ENCODE results near the gene DNAJC10.

DNAJC10 gene

DNA sequence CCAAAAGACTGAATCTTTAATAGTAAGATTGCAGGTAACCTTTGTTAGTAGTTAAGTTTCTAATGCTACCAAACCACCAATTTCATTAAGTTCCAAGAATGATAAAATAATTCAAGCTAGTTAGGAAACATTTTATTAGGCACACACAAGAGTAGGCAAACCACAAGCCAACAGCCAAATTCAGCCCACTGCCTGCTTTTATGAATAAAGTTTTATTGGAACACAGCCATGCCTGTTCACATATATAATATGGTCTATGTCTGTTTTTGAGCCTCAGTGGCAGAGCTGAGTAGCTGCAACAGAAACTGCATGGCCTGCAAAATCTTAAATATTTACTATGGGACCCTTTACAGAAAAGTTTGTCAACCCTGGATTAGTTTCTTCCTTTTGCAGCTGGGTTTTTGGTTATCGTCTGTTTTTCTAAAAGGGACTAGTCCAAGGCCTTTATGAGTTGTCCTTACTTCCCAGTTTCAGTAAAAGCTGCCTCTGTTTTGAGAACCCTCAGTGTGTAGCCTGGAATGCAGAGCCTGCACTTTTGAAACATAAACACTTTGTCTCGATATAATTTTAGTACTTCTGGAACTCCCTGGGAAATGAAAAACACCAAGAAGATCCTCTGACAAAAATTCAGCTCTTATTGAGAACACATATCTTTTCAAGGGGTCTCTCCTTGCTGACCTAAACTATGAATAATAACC lies 111.3 kb downstream of the DNAJC10 start:
- Histone ChIP-seq H3K27ac (no peak overlapping the region), H3K4me3 (no peak overlapping the region)

- Histone ChIP-seq H3K4me3 (no peak overlapping the region), H3K27ac (no peak overlapping the region)
These were observed 115.0 kb downstream of the DNAJC10 start for GRCh38 chr2:182831101-182831500.

DNA sequence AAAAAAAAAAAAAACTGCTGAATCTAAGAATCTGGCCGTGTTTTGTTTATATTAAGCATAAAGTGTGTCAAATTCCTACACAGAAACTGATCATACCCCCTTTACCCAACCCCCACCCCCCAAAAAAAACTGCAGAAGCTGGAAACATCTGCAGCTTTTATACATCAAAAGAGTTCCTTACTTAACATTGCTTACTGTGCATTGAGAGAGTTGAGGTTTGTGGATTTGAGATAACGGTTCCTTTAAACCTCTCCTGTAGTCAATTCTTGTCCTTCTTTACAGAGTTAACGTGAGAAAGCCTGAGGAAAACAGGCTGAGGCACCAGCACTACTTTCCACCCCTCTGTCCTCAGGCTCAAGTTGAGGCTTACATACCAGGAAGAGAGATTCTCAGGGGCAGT lies 115.9 kb downstream of the DNAJC10 start:
- H3K27ac ChIP-seq, result no peak overlapping the region

DNA sequence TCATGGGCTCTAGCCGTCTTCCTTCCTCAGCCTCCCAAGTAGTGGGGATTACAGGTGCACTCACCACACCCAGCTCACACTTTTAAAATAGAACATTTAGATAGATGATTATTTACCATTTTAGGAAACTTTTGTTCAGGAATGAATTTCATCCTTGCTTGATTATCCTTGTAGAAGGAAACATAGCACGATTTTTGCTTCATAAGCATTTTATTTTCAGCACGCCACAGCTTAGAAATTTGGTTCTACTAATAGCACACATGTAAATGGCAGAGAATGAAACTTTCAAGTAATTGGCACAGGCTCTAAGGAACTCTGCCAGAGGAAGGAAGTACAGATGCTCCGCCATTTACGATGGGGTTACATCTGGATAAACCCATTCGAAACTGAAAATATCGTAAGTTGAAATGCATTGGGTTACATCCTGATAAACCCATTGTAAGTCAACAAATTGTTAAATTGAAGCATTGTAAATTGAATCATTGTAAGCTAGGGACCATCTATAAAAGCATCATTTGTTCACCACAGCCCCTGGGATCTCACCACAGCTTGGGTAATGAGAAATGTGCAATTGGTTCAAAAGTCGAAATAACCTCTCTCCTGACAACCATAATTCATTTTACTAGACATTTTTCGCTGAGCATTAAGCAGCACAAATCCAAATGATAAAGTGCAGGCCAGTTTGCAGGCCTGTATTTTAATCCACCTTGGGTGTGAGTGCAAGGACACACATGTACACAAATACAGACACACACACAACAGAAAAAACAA lies 117.2 kb downstream of the DNAJC10 start:
- Histone ChIP-seq H3K4me3 (no peak overlapping the region), H3K27ac (no peak overlapping the region)

More for the DNA sequence above, 115.9 kb downstream of the DNAJC10 start:
- H3K4me3 ChIP-seq, result no peak overlapping the region

DNA sequence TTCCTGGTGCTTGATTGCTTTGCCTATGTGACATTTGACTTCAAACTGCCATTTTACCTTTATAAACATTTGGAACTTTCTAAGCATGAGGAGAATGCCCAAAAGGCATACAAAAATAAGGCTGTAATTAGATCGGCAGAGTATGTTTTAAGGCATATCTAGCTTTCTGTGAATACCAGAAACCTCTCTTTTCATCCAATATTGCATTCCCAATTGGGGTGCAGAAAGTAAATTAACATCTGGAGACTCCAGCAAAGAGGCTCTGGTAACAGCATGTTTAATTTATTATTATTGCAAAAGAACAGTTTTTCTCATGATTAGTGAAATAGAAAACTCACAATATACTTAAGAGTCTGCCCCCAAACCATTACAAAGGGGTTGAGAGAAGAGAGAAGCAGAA lies 118.2 kb downstream of the DNAJC10 start:
- no peak overlapping the region for H3K4me3 ChIP-seq
- H3K27ac ChIP-seq, result no peak overlapping the region

DNA sequence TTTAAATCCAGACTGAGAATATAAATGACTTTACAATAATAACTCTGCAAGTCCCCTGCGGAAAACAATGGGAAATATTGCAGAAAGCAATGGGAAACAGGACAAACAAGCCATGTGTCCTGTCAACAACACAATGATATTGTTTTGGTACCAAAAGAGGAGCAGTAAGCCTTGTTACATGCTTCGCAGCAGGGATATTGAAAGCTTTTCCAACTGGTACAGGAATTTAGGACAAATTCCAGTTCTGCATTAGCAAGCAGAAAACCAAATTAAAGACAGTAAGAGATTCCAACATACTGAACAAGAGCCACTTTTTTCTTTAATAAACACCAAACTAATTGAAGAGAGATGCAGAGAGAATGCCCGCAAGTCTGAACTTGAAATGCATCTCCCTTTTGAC lies 120.4 kb downstream of the DNAJC10 start:
- Histone ChIP-seq H3K27ac (no peak overlapping the region), H3K4me3 (no peak overlapping the region)
